HG02759 (cell line): ENCODE results near the gene RAP1GAP2.
"Not testable (repeated sequence)": the region's sequence is repeated elsewhere in the genome, so short reads cannot be mapped to it uniquely, and the experiment has no call there.

Experiments used
- ATAC-seq: cut with Tn5 transposase; IDR thresholded peaks from one replicate; pipeline ENCODE4 v1.9.1; 2021; ENCODE audit warnings: mild to moderate bottlenecking, moderate library complexity; ENCODE audit not compliant: unreplicated experiment

RAP1GAP2 gene

DNA sequence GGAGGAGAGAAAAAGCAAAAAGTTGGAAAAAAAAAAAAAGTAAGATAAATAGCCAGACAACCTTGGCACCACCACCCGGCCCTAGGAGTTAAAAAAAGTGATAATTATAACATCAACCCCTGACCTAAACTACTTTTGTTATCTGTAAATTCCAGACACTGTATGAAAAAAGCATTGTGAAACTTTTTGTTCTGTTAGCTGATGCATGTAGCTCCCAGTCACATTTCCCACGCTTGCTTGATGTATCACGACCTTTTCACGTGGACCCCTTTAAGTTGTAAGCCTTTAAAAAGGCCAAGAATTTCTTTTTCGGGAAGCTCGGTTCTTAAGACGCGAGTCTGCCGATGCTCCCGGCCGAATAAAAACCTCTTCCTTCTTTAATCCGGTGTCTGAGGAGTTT lies 10.9 kb upstream of the RAP1GAP2 start:
- ATAC-seq: not testable (repeated sequence)

DNA sequence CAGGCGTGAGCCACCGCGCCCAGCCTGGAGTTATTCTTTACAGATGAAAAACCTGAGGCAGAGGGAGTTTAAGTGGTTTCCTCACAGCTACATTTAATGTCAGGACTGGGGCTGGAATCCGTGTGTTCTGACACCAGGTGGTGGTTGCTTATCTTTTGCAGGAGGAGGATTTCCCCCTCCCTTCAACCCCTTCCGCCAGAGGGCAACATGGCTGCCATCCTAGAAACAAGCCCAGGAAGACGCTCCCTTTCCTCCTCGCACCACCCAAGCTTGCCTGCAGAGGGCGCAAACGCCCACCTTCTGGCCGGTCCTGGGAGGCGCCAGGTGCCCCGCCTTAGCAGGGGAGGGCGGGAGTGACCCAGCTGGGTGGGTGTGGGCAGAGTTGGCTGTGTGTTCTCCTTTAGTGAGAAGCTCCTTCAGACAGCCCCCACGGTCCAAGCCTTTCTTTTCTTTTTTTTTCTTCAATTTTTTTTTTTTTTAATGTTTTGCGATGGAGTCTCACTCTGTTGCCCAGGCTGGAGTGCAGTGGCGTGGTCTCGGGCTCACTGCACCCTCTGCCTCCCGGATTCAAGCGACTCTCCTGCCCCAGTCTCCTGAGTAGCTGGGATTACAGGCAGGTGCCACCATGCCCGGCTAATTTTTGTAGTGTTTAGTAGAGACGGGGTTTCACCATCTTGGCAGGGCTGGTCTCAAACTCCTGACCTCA lies 9.9 kb upstream of the RAP1GAP2 start:
- peak; percentile 77 for ATAC-seq

DNA sequence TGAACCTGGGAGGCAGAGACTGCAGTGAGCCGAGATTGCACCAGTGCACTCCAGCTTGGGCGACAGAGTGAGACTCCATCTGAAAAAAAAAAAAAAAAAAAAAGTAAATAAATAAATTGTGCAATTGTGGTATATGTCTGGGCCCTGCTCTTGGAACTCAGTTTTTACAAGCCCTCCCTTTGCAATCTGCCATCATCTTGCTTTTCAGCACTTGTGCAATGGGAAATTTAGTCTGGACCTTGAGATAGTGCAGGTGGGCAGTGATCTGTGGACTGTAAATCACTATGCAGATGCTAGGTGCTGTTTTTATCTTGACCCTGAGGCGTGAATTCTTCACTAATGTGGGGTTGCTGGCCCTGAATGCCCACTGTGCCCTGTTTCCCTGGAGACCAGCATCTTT lies 6.5 kb upstream of the RAP1GAP2 start:
- ATAC-seq: no peak

DNA sequence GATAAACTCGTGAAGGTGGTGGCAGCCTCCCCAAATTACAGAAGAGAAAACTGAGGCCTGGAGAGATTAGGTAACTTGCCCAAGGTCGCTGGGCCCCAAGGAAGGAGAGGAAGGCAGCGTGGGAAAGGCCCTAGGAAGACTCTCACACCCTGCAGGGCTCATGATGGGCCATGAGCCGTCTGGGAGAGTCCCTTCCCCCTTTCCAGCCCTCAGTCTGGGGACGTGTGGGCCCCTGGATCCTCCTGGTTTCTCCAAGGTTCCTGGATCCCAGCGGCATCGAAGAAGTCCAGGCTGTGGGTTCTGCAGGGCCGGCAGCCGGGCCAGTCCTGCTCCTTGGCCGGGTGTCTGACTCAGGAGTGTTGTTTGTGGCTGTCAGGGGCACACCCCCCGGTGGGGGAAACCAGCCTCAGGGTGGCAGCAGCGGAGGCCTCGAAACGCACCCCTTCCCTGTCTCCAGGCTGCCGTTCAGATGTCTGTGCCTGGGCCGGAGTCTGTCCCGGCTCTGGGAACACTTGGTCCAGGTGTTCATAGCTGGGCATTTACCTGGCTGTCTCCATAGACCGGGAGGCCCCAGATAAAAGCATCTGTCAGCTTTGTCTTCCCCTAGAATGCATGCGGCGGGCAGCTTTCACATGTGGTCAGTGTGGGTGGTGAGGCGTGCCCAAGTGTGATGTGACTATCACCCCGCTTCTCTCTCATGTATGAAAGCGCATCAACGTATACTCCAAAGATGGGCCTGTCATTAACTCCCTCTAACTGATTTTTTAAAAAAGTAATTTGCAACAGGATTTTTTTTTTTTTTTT lies 3.7 kb upstream of the RAP1GAP2 start:
- ATAC-seq: no peak

GRCh38 chr17:2794111-2794803 lies 2.0 kb upstream of the RAP1GAP2 start:
- ATAC-seq: no peak

DNA sequence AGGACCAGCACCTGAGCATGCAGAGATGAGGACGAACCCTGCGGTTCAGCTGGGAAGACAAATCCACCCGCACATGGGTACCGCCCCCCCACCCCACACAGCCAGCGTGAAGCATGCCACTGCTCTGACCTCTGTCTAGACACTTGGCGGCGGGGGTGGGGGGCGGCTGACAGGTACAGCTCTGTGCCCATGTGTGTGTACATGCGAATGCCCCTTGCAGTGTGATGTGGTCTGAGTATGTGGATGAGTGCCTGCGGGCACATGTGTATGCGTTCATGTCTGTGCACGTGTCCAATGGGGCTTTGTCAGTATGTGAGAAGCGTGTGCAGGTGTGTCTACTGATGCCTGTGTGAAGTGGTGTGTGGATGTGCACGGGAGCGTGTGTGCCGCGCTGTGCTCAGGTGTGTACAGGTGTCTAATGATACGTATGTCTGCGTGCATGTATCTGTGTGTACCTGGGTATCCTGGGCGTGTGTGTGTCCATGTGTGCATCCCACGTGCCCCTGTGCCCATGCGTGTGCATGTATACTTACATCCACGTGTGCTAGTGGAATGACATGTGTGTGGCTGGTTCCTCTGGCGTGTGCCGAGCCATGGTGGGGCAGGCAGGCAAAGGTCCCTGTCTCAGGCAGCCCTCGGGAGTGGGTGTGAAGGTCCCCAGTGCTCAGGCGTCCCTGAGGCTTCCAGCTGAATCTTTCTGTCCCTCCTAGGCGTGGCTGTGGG lies 636 bp upstream of the RAP1GAP2 start:
- ATAC-seq: no peak

- no peak for ATAC-seq
Observed at GRCh38 chr17:2797226-2797625, 988 bp downstream of the RAP1GAP2 start.

DNA sequence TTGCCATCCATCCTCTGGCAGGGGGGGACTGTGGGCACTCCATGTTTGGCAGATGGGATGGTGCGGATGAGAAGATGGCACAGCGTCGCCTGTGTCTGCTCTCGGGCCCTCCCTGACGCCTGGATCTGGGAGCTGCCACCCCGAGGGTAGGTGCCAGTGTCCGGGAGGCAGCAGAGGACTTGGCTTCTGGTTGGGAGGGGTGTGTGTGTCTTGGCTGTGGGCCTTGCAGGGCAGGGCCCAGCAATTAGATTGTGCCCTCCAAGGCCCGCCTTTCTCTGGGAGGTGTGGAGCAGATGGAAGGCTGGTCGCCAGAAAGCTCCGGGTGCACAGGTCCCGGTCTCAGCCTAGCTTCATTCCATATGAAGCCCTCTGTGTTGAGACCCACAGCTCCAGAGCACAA lies 1.4 kb downstream of the RAP1GAP2 start:
- ATAC-seq: no peak

- no peak for ATAC-seq
Observed at GRCh38 chr17:2798188-2798587, 1.9 kb downstream of the RAP1GAP2 start.

- ATAC-seq: no peak
Observed at GRCh38 chr17:2798678-2799077, 2.4 kb downstream of the RAP1GAP2 start.

DNA sequence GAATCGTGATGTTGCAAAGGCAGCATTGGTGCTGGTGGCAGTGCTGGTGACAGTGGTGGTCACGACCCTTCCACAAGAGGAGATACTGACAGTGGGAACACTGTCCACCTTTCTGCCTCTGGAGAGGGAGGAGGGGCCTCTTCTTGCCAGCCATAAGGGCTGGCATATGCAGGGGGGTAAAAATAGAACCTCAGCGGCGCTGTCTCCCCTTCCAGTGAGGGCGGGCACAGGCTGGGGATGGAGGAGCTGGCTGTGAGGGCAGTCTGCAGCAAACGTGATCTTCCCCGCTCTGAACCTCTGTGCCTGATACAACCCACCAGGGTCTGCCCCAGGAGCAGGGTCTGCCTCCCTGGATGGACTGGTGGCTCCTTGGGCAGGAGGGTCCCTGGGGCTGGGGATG lies 3.4 kb downstream of the RAP1GAP2 start:
- no peak for ATAC-seq

- ATAC-seq: no peak
Observed at GRCh38 chr17:2800367-2800766, 4.1 kb downstream of the RAP1GAP2 start.

- ATAC-seq: no peak
Observed at GRCh38 chr17:2801841-2802240, 5.6 kb downstream of the RAP1GAP2 start.

GRCh38 chr17:2802574-2802973 lies 6.3 kb downstream of the RAP1GAP2 start:
- ATAC-seq: no peak

GRCh38 chr17:2803386-2803785 lies 7.1 kb downstream of the RAP1GAP2 start:
- ATAC-seq: no peak

DNA sequence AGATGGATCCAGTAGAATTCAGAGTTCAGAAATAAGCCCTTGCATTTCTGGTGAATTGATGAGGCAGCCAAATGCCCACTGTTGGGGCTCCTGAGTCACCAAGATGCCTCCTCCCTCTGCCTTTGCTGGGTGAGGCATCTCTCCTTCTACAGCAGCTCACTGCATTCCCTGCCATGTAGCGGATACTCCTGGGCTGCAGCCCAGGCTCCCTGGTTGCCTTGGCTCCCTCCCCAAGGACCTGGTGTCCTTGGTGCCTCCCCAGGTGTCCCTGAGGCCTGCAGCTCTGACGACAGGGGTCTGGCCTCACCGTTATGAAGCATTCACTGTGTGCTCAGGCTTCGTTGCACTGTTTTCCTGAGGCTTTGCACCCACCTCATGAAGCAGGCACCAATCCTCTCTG lies 7.7 kb downstream of the RAP1GAP2 start:
- no peak for ATAC-seq

DNA sequence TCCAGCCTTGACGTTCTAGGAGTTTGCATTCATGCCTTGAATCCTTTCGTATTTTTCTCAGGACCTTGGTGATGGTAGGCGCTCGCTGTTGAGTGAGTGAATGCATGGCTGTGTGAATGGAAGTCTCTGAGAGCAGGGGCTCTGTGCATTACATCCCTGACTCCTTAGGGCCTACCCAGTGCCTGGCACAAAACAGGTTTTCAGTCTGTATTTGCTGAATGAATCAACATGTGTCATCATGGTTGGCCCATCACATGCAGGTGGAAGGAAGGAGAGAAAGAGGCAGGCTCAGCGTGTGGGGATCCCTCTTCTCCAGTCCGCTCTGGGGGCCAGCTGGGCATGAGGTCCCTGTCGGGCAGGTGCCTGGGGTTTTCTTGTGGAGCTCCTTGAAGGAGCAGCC lies 8.7 kb downstream of the RAP1GAP2 start:
- ATAC-seq: no peak

DNA sequence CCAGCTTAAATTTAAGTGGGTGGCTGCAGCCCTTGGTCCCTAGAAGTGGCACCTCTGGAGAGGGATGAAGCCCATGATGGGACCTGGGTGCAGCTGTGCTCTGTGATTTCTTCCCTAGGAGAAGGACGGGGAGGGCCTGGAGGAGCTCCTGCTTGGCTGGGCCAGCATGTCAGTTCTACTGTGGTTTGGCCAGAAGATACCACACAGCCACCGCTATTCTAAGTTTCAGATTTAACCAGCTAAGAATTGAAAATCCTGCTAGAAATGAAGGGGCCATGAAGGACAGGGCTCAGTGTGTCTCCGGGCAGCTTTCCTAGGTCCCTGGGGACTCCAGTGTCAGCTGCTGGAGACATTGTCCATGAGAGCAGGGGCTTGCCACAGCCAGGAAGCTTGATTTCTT lies 9.7 kb downstream of the RAP1GAP2 start:
- no peak for ATAC-seq

DNA sequence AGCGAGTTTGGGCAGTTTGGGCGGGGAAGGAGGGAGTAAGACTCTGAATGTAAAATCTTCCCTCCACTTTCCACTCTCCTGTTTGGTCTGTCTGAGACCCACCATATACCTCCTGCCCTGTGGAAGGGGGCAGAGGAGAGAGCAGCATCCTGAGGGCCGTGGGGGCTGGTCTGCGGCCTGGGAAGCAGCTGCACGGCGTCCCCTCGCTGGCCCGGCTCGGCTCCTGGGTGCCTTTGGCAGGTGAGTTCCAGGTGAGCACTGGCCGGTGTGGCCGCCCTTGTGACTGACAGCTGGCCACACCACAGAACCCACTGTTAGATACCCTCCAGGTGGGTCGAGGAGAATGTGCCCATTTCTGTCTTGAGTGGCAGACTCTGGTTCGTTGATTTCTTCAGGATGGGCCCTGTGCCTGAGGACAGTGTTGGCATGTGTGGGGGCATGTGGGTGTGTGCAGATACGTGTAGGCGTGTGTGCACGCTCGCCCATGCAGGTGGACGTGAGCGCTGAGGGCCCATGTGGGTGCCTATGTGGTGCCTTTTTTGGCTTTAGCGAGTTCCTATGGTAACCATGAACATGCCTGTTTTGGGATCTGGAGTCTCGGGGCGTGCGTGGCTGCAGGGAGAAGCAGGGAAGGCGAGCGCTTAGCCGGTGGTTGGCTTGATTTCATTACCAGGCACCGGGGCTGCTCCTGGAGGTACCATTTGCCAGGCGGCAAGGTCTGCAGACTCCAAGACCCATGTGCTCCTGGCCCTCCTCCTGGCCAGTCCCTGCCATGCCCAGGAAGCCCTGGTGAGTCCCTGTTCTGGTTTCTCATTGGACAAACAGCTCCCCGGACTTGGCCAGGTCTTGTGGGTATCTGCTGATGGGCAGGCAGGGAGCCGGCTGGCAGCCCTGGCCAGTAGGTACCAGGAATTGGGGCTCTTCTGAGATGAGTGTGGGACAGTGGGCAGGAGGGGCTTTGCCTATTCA lies 12.4 kb downstream of the RAP1GAP2 start:
- no peak for ATAC-seq

- ATAC-seq: no peak
Observed at GRCh38 chr17:2809337-2809736, 13.1 kb downstream of the RAP1GAP2 start.
